HepG2 (cell line): ENCODE results near the gene C22orf39. TPM values are rescaled to one million over a fixed set of nuclear protein-coding genes. Genes with fewer than 3 reads are reported as not detected.

Experiments
- ARID2 ChIP-seq: sonication (generic); formaldehyde crosslinking; IDR thresholded peaks from 2 replicates; pipeline ENCODE4 v1.8.1; 2022; ENCODE audit warnings: mild to moderate bottlenecking, missing genetic modification reagents, borderline replicate concordance
- ARID5B ChIP-seq: IDR thresholded peaks from 2 replicates; pipeline ENCODE4 v1.4.0; 2020; ENCODE audit warnings: mild to moderate bottlenecking, missing genetic modification reagents
- CCAR2 ChIP-seq: fragments of 200-400 bp; formaldehyde crosslinking; optimal IDR thresholded peaks from 2 replicates; pipeline ENCODE3; 2018; ENCODE audit warnings: low read depth, mild to moderate bottlenecking, low read length, moderate library complexity
- MTERF4 ChIP-seq: sonication (generic); formaldehyde crosslinking; IDR thresholded peaks from 2 replicates; pipeline ENCODE4 v1.8.0; 2023; ENCODE audit warnings: mild to moderate bottlenecking, missing genetic modification reagents
- MZF1 ChIP-seq: sonication (generic); formaldehyde crosslinking; IDR thresholded peaks from 2 replicates; pipeline ENCODE4 v1.8.1; 2023; ENCODE audit warnings: mild to moderate bottlenecking, missing genetic modification reagents, borderline replicate concordance
- ONECUT2 ChIP-seq: sonication (generic); formaldehyde crosslinking; IDR thresholded peaks from 2 replicates; pipeline ENCODE4 v1.4.0; 2020; ENCODE audit warnings: missing genetic modification reagents
- RXRB ChIP-seq: IDR thresholded peaks from 2 replicates; pipeline ENCODE4 v1.6.1; 2016; ENCODE audit warnings: borderline replicate concordance, missing genetic modification reagents, missing compliant biosample characterization
- SATB2 ChIP-seq: sonication (generic); formaldehyde crosslinking; IDR thresholded peaks from 2 replicates; pipeline ENCODE4 v1.5.0; 2020; ENCODE audit warnings: missing genetic modification reagents
- SIN3A ChIP-seq: IDR thresholded peaks from 2 replicates; pipeline ENCODE4 v1.6.1; 2011; ENCODE audit warnings: low read depth, mild to moderate bottlenecking, control low read depth, low read length, borderline replicate concordance
- SNAI1 ChIP-seq: sonication (generic); formaldehyde crosslinking; IDR thresholded peaks from 2 replicates; pipeline ENCODE4 v1.5.0; 2020; ENCODE audit warnings: mild to moderate bottlenecking, missing genetic modification reagents, borderline replicate concordance
- SP140L ChIP-seq: sonication (generic); formaldehyde crosslinking; IDR thresholded peaks from 2 replicates; pipeline ENCODE4 v1.4.0; 2020; ENCODE audit warnings: missing genetic modification reagents, borderline replicate concordance
- TEAD3 ChIP-seq: optimal IDR thresholded peaks from 2 replicates; pipeline ENCODE3; 2016; ENCODE audit warnings: borderline replicate concordance
- TGIF2 ChIP-seq: IDR thresholded peaks from 2 replicates; pipeline ENCODE4 v1.6.1; 2016; ENCODE audit warnings: control low read depth, missing compliant biosample characterization
- YEATS2 ChIP-seq: sonication (generic); formaldehyde crosslinking; IDR thresholded peaks from 2 replicates; pipeline ENCODE4 v1.4.0; 2020; ENCODE audit warnings: missing genetic modification reagents, borderline replicate concordance
- ZFAT ChIP-seq: sonication (generic); formaldehyde crosslinking; conservative IDR thresholded peaks from 2 replicates; pipeline ENCODE4 v1.8.1; 2023; ENCODE audit warnings: missing genetic modification reagents, inconsistent platforms
- ZNF234 ChIP-seq: sonication (generic); formaldehyde crosslinking; conservative IDR thresholded peaks from 2 replicates; pipeline ENCODE4 v1.5.1; 2020; ENCODE audit warnings: mild to moderate bottlenecking, missing genetic modification reagents
- ZNF562 ChIP-seq: sonication (generic); formaldehyde crosslinking; IDR thresholded peaks from 2 replicates; pipeline ENCODE4 v1.8.0; 2022; ENCODE audit warnings: missing genetic modification reagents, borderline replicate concordance
- ZNF703 ChIP-seq: sonication (generic); formaldehyde crosslinking; IDR thresholded peaks from 2 replicates; pipeline ENCODE4 v1.5.1; 2020; ENCODE audit warnings: missing genetic modification reagents, mild to moderate bottlenecking, moderate library complexity, borderline replicate concordance
- polyA plus RNA-seq, 8 experiments: library from polyadenylated mRNA; depleted of rRNA in 3 of 8; stranded (reverse) in 7 of 8; unstranded in 1 of 8; fragments of >200 nt; fragmentation: Illumina TruSeq in 4 of 8; extraction: Trizol in 4 of 8; gene quantifications; 2 replicates each; pipeline versions ENCODE4 v1.2.1 to v1.2.3, GENCODE V29; 2011 to 2016; ENCODE audit warnings: low read depth in 4 of 8, missing spikeins in 1 of 8, mixed read lengths in 1 of 8; ENCODE audit not compliant: insufficient read depth in 1 of 8
- total RNA-seq, 5 experiments: library from RNA; depleted of rRNA; stranded (reverse); fragments of >200 nt; fragmentation: Illumina TruSeq; extraction: Trizol; gene quantifications; 2 replicates each; pipeline ENCODE4 v1.2.3, GENCODE V29; 2016; ENCODE audit warnings: low read depth in 1 of 5
- TF ChIP-seq, protein P1 (sequence below), 2 experiments: sonication (generic) in 1 of 2; formaldehyde crosslinking in 1 of 2; IDR thresholded peaks; 2 replicates each; pipeline versions ENCODE4 v1.4.0 to v1.6.1; 2018 to 2020; ENCODE audit warnings: missing genetic modification reagents in 2 of 2, borderline replicate concordance in 1 of 2, low read depth in 1 of 2, mild to moderate bottlenecking in 1 of 2, missing biosample characterization in 1 of 2
- TF ChIP-seq, protein P2 (sequence below): sonication (generic); formaldehyde crosslinking; IDR thresholded peaks from 2 replicates; pipeline ENCODE4 v1.5.1; 2020; ENCODE audit warnings: missing genetic modification reagents, mild to moderate bottlenecking, borderline replicate concordance

The C22orf39 gene
- total and polyA plus RNA-seq, 2 of the 13 experiments (the other 11 are each of a cell fraction or from before 2014, with no cell fraction given): 23.4 to 26.4 TPM

DNA sequence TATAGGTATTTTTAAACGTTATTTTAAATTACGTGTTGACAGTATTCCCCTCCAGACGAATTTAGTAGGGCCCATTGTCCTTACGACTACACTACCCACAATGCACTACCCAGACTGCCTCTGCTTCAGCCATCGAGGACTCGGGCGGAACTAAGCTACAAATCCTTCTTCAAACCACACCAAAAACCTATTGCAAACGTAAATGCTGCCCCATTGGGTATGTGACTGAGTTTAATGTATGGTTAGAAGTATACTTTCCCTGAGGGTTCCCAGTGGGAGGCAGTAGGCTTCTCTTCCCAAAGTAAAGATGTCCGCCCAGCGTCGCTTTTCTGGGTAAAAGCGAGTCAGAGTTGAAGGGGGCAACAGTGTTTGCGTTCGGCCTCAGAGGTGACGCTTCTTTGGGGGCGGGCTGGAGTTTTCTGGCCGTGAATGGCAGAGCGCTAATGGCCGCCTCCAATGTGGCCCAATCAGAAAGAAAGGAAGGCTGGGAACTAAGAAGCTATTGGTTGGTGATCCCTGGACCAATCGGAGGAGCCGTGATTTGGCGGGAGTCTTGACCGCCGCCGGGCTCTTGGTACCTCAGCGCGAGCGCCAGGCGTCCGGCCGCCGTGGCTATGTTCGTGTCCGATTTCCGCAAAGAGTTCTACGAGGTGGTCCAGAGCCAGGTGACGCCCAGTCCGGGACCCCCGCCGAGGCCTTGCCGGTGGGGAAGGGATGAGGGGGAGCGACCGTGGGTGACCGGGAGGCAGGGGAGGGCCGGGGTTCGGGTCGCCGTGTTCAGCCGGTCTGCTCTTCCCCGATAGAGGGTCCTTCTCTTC is 32.1 kb upstream of the C22orf39 start, which contains the start of gene CDC45 (continued):
- TF ChIP-seq, protein P1, sequence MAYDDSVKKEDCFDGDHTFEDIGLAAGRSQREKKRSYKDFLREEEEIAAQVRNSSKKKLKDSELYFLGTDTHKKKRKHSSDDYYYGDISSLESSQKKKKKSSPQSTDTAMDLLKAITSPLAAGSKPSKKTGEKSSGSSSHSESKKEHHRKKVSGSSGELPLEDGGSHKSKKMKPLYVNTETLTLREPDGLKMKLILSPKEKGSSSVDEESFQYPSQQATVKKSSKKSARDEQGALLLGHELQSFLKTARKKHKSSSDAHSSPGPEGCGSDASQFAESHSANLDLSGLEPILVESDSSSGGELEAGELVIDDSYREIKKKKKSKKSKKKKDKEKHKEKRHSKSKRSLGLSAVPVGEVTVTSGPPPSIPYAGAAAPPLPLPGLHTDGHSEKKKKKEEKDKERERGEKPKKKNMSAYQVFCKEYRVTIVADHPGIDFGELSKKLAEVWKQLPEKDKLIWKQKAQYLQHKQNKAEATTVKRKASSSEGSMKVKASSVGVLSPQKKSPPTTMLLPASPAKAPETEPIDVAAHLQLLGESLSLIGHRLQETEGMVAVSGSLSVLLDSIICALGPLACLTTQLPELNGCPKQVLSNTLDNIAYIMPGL (CRISPR knock-in tag; IDR thresholded peaks at IDR 0.05; ENCODE audit: borderline replicate concordance in 1 of 2, low read depth in 1 of 2): 0 out of 4 replicates have a peak, but pooled peaks of 1 of the 2 experiments have one; percentile 42
- TF ChIP-seq ZFAT (CRISPR knock-in tag) (no peak), SATB2 (CRISPR knock-in tag) (no peak; the same call in 1 of the 2 replicates), MTERF4 (CRISPR knock-in tag) (no peak), ARID5B (no peak), MZF1 (no peak), ZNF703 (no peak), SP140L (CRISPR knock-in tag) (no peak), ARID2 (CRISPR knock-in tag) (peak; percentile 50; the same call in 1 of the 2 replicates), CCAR2 (peak; percentile 84), YEATS2 (CRISPR knock-in tag) (peak; percentile 71; the same call in 1 of the 2 replicates), TGIF2 (CRISPR knock-in tag) (no peak), TEAD3 (no peak), ZNF562 (no peak), ONECUT2 (CRISPR knock-in tag) (no peak), SIN3A (peak; percentile 97), RXRB (CRISPR knock-in tag) (no peak), ZNF234 (no peak), SNAI1 (no peak)
- TF ChIP-seq, protein P2, sequence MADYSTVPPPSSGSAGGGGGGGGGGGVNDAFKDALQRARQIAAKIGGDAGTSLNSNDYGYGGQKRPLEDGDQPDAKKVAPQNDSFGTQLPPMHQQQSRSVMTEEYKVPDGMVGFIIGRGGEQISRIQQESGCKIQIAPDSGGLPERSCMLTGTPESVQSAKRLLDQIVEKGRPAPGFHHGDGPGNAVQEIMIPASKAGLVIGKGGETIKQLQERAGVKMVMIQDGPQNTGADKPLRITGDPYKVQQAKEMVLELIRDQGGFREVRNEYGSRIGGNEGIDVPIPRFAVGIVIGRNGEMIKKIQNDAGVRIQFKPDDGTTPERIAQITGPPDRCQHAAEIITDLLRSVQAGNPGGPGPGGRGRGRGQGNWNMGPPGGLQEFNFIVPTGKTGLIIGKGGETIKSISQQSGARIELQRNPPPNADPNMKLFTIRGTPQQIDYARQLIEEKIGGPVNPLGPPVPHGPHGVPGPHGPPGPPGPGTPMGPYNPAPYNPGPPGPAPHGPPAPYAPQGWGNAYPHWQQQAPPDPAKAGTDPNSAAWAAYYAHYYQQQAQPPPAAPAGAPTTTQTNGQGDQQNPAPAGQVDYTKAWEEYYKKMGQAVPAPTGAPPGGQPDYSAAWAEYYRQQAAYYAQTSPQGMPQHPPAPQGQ (CRISPR knock-in tag): no peak
